HG03575 (cell line): ENCODE data around the gene MAL.

Source experiments
- ATAC-seq: cut with Tn5 transposase; IDR thresholded peaks from one replicate; pipeline ENCODE4 v1.9.1; 2021; ENCODE audit not compliant: unreplicated experiment, insufficient number of reproducible peaks, low FRiP score; ENCODE audit errors: extremely low read depth

Gene MAL

DNA sequence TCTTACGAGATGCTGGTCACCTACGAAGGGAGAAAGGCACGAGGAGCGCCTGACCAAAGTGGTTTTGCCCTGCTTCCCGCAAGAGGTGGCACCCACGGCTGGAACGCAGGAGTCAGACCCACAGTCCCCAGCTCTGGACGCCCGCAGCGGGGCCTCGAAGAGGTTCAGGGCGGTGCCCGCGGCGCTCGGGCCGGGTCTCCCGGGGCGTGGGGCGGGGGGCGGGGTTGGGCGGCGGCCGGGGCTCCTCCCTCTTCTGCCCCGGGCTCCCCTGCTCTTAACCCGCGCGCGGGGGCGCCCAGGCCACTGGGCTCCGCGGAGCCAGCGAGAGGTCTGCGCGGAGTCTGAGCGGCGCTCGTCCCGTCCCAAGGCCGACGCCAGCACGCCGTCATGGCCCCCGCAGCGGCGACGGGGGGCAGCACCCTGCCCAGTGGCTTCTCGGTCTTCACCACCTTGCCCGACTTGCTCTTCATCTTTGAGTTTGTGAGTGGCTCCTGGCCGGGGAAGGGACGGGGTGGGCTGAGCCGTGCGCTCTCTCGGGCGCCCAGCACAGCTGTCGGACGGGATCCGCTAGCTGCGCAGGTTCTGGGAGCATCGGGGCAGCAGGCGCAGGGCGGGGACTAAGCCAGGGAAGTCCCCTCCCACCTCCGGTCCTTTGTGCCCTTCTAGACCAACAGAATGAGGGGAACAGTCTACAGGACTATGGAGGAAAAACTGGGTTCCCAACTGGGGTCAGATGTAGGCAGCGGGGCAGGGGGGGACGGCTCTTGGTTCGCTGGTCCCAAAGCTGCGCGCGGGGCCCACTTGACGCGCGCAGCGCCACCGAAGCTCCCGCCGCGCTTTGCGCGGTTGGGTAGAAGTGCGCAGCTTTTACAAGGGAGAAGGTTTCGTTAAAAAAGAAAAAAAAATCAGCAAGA lies at the start of gene MAL:
Gene MAL (plus strand): TSS at position 303 of the 914 bp plus-strand sequence. CDS start 85 bp downstream, at position 388.
- ATAC-seq: no peak

DNA sequence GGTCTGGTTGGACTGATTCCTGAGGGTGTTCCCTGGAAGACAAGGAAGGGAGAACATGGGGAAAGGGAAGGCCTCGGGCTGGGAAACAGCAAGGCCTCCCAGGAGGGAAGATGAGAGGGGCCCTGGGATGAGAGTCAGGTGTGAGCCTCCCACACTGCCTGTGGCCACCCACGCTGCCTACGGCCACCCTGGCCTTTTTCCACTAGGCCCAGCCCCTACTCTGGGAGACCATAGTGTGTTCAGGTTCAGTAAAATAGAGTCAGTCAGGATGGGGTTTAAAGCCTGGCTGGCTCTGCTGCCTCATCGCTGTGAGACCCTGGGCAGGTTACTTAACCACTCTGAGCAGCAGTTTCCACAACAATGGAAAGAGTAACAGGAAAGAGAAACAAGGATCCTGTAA lies 47.7 kb upstream of the MAL start:
- ATAC-seq: no peak

DNA sequence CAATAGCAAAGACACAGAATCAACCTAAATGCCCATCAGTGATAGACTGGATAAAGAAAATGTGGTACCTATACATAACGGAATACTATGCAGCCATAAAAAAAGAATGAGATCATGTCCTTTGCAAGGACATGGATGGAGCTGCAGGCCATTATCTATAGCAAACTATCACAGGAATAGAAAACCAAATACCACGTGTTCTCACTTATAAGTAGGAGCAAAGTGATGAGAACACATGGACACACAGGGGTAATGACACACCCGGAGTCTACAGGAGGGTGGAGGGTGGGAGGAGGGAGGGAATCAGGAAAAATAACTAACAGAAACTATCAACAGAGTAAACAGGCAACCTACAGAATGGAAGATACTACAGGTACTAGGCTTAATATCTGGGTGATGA lies 46.6 kb upstream of the MAL start:
- no peak for ATAC-seq

DNA sequence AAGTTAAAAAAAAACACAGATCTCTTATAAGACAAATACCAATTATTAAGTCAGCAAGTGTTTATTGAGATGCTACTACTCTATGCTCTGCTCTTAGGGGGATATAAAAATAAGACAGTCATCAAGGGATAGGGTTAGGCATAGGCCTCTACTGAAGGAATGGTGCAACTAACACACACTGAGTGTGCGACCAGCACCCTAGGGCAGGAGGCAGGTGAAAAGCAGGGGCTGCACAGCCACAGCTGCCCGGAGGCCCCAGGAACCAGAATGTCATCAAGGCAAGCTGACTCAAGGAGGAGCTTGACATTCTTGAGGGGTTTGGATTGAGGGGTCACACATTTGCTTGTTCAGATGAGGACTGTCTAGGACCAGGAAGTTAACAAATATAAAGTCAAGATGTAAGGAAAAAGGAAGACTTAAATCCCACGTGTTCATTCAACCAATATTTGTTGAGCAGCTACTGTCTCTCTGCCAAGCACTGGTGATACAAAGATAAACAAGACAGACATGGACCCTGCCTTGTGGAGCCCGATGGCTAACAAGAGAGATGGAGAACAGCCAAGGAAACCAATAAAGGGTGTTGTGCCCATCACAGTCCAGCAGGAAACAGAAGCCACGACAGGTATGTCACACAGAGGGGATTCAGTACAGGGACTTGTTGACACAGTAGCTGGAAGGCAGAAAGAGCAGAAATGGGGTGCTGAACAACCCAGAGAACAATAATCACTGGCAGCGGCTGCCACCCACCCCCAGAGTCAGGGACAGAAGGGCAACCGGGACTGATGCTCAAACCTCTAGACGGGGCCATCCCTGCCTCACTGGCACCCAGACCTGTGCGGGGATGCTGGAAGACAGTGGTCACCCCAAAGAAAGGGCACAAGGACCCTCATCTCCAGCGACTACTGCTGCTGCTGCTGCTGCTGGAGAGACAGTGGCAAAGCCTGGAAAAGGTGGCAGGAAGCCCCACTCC lies 45.8 kb upstream of the MAL start:
- ATAC-seq: no peak

- ATAC-seq: no peak
Measured at GRCh38 chr2:94980406-94980805, 45.1 kb upstream of the MAL start.

DNA sequence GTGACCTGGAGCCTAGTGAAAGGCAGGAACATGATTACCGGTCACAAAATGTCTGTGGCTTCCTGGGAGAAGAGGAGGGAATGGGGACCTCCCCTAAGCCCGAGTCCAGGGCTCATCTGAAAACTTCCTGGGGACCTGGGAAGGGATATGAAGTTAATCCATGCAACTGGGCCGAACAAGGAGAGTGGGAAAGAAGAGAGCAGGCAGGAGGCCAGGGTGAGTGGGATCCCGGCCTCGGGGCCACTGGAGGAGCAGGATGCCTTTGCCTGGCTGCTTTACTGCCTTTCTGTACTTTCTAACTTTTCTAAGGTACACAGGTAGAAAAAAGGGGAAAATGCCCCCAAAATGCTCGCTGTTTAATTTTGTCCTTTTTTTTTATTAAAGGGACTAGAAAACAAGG lies 43.4 kb upstream of the MAL start:
- no peak for ATAC-seq

DNA sequence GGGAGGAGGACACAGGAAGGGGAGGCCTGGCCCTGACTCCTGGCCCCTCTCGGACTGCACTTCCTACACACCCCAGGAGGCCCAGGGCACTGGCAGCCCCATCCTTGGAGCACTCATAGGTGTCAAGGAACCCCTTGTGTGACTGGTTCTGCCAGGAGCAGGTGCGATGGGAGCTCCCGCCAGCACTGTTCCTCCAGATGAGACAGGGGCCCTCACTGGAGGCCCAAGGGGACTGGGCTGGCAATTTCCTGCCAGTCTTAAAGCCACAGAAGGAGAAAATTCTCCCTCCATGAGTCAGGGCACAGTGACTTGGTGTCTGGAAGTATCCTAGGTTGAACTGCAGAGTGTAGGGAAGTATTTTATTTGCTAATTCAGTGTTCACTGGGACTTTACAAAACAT lies 42.8 kb upstream of the MAL start:
- ATAC-seq: no peak

- ATAC-seq: no peak
Measured at GRCh38 chr2:94984964-94985575, 40.4 kb upstream of the MAL start.

DNA sequence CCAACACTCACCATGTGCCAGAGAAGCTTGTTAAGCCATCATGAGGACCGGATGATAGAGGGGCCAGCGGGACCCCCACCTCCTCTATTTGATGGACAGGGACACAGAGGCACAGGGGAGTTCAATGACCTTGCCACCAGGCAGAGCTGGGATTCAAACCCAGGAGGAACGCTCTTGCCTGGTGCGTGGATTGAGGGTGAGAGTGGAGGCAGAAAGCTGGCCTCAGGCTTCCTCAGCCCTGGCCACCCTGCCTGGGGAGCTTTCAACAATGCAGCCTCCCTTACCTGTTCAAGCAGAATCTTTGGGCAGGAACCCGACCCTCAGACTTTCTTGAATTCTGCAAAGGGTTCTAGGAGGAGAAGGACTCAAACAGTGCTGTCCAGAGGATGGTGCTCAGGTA lies 39.9 kb upstream of the MAL start:
- no peak for ATAC-seq

DNA sequence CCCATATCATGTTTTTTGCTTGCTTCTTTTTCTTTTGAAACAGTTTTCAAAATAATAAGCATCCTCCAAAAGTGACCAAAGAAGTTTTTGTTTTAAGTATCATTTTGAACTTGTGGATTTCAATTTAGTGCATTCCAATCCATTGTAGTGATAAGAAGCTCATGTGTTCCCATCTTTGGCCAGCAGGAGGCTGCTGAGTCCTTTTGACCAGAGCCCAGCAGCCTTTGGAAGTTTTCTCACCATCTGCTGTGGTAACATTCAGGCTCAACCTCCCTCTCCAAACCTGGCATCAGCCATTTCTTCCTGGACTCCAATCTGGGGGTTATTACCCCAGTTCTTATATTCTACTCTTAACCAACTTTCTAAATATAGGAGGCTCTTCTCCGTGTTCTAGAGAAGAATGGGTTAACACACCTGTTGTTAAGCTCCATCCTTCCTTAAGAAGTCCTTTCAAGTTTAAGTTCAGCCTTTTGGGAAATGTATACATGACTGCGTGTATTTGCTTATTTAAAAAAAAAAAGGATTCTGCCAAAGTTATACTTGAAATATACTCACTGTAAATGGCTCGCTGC lies 39.0 kb upstream of the MAL start:
- no peak for ATAC-seq

- no peak for ATAC-seq
Measured at GRCh38 chr2:94987074-94988020, 38.2 kb upstream of the MAL start.

GRCh38 chr2:94990956-94991355 lies 34.6 kb upstream of the MAL start:
- ATAC-seq: no peak

- no peak for ATAC-seq
Measured at GRCh38 chr2:94992360-94992759, 33.1 kb upstream of the MAL start.

DNA sequence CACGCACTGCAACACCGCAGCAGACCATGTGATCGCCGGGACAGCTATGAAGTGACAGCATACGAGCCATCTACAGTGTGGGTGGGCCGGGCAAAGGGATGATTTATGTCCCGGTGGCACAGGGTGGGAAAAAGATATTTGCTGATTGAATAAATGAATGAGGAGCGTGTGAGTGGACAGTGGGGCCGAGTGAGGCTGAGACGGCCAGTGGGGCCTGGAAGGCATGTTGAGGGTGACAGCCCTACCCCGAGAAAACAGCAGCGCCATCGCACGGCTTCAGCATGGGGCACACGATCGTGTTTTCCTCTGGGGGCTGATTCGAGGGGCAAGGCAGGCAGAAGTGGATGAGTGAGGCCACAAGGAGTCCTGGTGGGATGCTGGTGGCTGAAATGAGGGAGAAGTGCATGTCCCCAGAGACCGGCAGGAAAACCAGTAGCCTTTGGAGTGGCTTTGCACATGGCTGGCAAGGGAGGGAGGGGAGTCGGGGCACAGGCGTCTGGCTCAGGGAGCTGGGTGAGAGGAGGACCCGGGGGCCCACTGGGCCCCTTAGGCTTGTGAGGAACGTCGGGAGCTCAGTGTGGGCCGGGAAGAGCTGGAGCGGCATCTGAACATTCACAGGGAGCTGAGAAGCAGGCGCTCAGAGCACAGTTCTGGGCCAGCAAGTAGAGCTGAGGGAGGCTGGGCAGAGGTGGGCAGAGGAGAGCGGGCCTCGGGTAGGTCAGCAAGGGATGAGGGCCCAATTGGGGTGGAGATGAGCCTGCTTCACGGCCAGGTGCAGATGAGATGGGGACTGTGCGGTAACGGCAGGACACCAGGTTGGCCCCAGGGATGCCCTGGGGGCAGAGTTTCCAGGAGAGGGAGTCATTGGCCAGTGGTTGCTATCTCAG lies 32.1 kb upstream of the MAL start:
- ATAC-seq: no peak

GRCh38 chr2:94994063-94994913 lies 31.2 kb upstream of the MAL start:
- ATAC-seq: no peak

- no peak for ATAC-seq
Measured at GRCh38 chr2:94994914-94995552, 30.5 kb upstream of the MAL start.
